ENCODE measurements around the gene RGL3. TPM values are rescaled to one million over a fixed set of nuclear protein-coding genes. Genes with fewer than 3 reads are reported as not detected.
"Not testable (repeated sequence)": the region's sequence is repeated elsewhere in the genome, so short reads cannot be mapped to it uniquely, and the experiment has no call there.

The RGL3 gene
- total and polyA plus RNA-seq, 2 of the 4 experiments (the other 2 are of a cell fraction): 0.18 to 0.62 TPM

DNA sequence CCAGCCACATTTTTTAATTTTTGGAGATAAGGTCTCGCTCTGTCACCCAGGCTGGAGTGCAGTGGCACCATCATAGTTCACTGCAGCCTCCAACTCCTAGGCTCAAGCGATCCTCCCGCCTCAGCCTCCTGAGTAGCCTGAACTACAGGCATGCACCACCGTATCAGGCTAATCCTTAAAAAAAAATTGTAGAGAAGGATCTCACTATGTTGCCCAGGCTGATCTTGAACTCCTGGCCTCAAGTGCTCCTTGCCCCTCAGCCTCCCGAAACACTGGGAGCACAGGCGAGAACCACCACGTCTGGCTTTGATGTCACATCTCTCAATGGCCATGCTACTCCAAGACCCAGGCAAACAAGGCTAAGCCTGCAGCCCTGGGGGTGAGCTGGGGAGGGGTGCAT, 37.5 kb upstream of the RGL3 start:
- TF ChIP-seq POLR2A (IDR thresholded peaks at IDR 0.05; ENCODE audit: low read depth, low read length) (no peak), SMC3 (IDR thresholded peaks at IDR 0.05; ENCODE audit: low read depth, low read length) (no peak), MAZ (IDR thresholded peaks at IDR 0.05; ENCODE audit: borderline replicate concordance, low read depth, low read length) (no peak), NFE2L2 (IDR thresholded peaks at IDR 0.05; ENCODE audit: low read depth, low read length) (no peak)
- CTCF ChIA-PET: no interaction called here
- in situ Hi-C loops (cut with MboI; ENCODE audit: low sequenced_read_pairs) (no loop called here), intact Hi-C loops (cut with micrococcal nuclease) (no loop called here), dilution Hi-C loops (cut with HindIII; ENCODE audit: low sequenced_read_pairs, unreplicated experiment) (no loop called here)
- no peak overlapping the region for H2BK15ac ChIP-seq (ENCODE audit: low read depth, low read length)
- H3K9me1 ChIP-seq (ENCODE audit: insufficient read depth, low read length): no peaks in the 10 kb centered on the region
- H2AK9ac ChIP-seq (replicated peaks; ENCODE audit: low read depth, low read length, poor library complexity): no peak overlapping the region
- no peak overlapping the region for H4K8ac ChIP-seq (ENCODE audit: low read depth in 2 of 2, low read length in 2 of 2)
- no TSS peak for BruUV-seq (replicated peaks)
- H2BK5ac ChIP-seq (ENCODE audit: low read depth, low read length, poor library complexity, severe bottlenecking): no peak overlapping the region
- H3K23ac ChIP-seq (ENCODE audit: low read depth, low read length): no peak overlapping the region
- H2AK5ac ChIP-seq (ENCODE audit: low read depth, low read length): no peak overlapping the region
- no peak overlapping the region for H3K18ac ChIP-seq (ENCODE audit: low read depth, low read length)
- H3K56ac ChIP-seq (ENCODE audit: extremely low read depth, insufficient read depth, low read length): no peak overlapping the region
- WGBS, 2 experiments (ENCODE audit: extremely low coverage in 2 of 2, insufficient read length in 1 of 2): 90% methylated on average over 4 of the region's 7 CpGs; no CpG with 5 or more reads in 1 of the 2 experiments
- no peak overlapping the region for H4K5ac ChIP-seq (ENCODE audit: low read depth, low read length)
- H3K4me3 ChIP-seq (ENCODE audit: insufficient read depth, low read depth, low read length): no peak overlapping the region
- H3K9ac ChIP-seq (ENCODE audit: low read depth, low read length): no peak overlapping the region
- no peaks in the 10 kb centered on the region for H3K9me3 ChIP-seq (ENCODE audit: control insufficient read depth, insufficient read depth, low read length)
- H3K4me2 ChIP-seq (ENCODE audit: low read depth, low read length): no peak overlapping the region
- no peak overlapping the region for H2BK120ac ChIP-seq (ENCODE audit: low read depth, low read length)
- POLR2A ChIA-PET (ENCODE audit: unreplicated experiment): no interaction called here
- no peak overlapping the region for H3K14ac ChIP-seq (replicated peaks; ENCODE audit: low read depth, low read length)
- DNase-seq (no peak), ATAC-seq (ENCODE audit: low read depth) (no peak)
- no peaks in the 10 kb centered on the region for H3K79me1 ChIP-seq (ENCODE audit: low read depth in 1 of 2, low read length in 2 of 2)
- no peaks in the 10 kb centered on the region for H3K36me3 ChIP-seq (ENCODE audit: control insufficient read depth, insufficient read depth, low read length)
- no peak overlapping the region for H3K4ac ChIP-seq (ENCODE audit: low read depth, low read length)
- H4K91ac ChIP-seq (ENCODE audit: insufficient read depth, low read depth, low read length): no peak overlapping the region
- no peak overlapping the region for H2AFZ ChIP-seq (replicated peaks; ENCODE audit: low read length, poor library complexity)
- H3K27ac ChIP-seq (ENCODE audit: insufficient read depth, low read length): no peak overlapping the region
- no peaks in the 10 kb centered on the region; the same call in 1 of the 2 replicates for H3K4me1 ChIP-seq (ENCODE audit: control insufficient read depth, insufficient read depth, low read length)
- H2BK20ac ChIP-seq (ENCODE audit: low read depth, low read length): no peak overlapping the region
- H3K27me3 ChIP-seq (ENCODE audit: control insufficient read depth, insufficient read depth, low read length): no peaks in the 10 kb centered on the region; the same call in 1 of the 2 replicates
- no peaks in the 10 kb centered on the region for H4K20me1 ChIP-seq (ENCODE audit: insufficient read depth, low read length)

DNA sequence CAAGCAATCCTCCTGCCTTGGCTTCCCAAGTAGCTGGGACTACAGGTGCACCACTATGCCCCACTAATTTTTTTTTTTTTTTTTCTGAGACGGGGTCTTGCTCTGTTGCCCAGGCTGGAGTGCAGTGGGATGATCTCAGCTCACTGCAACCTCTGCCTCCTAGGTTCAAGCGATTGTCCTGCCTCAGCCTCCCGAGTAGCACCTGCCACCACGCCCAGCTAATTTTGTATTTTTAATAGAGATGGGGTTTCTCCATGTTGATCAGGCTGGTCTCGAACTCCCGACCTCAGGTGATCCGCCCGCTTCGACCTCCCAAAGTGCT, 36.1 kb upstream of the RGL3 start:
- 92% methylated on average over 5 of the region's 9 CpGs; no CpG with 5 or more reads in 1 of the 2 experiments for WGBS, 2 experiments (ENCODE audit: extremely low coverage in 2 of 2, insufficient read length in 1 of 2)
- H2BK5ac ChIP-seq (ENCODE audit: low read depth, low read length, poor library complexity, severe bottlenecking); H3K23ac ChIP-seq (ENCODE audit: low read depth, low read length); H3K36me3 ChIP-seq (ENCODE audit: control insufficient read depth, insufficient read depth, low read length); H2AFZ ChIP-seq (replicated peaks; ENCODE audit: low read length, poor library complexity); H3K4me2 ChIP-seq (ENCODE audit: low read depth, low read length); H2BK120ac ChIP-seq (ENCODE audit: low read depth, low read length); H4K8ac ChIP-seq (ENCODE audit: low read depth in 2 of 2, low read length in 2 of 2); H3K27me3 ChIP-seq (ENCODE audit: control insufficient read depth, insufficient read depth, low read length); intact Hi-C loops (cut with micrococcal nuclease); BruUV-seq (replicated peaks); H2BK15ac ChIP-seq (ENCODE audit: low read depth, low read length); H4K91ac ChIP-seq (ENCODE audit: insufficient read depth, low read depth, low read length); H3K9me3 ChIP-seq (ENCODE audit: control insufficient read depth, insufficient read depth, low read length); H3K14ac ChIP-seq (replicated peaks; ENCODE audit: low read depth, low read length); dilution Hi-C loops (cut with HindIII; ENCODE audit: low sequenced_read_pairs, unreplicated experiment); DNase-seq; POLR2A ChIA-PET (ENCODE audit: unreplicated experiment); H2AK5ac ChIP-seq (ENCODE audit: low read depth, low read length); H4K20me1 ChIP-seq (ENCODE audit: insufficient read depth, low read length); H3K79me1 ChIP-seq (ENCODE audit: low read depth in 1 of 2, low read length in 2 of 2); H3K56ac ChIP-seq (ENCODE audit: extremely low read depth, insufficient read depth, low read length); in situ Hi-C loops (cut with MboI; ENCODE audit: low sequenced_read_pairs); H3K9me1 ChIP-seq (ENCODE audit: insufficient read depth, low read length); ATAC-seq (ENCODE audit: low read depth); H3K18ac ChIP-seq (ENCODE audit: low read depth, low read length); H3K4me1 ChIP-seq (ENCODE audit: control insufficient read depth, insufficient read depth, low read length); H3K27ac ChIP-seq (ENCODE audit: insufficient read depth, low read length); H3K9ac ChIP-seq (ENCODE audit: low read depth, low read length); H3K4ac ChIP-seq (ENCODE audit: low read depth, low read length); H2AK9ac ChIP-seq (replicated peaks; ENCODE audit: low read depth, low read length, poor library complexity); H3K4me3 ChIP-seq (ENCODE audit: insufficient read depth, low read depth, low read length); H4K5ac ChIP-seq (ENCODE audit: low read depth, low read length); CTCF ChIA-PET; H2BK20ac ChIP-seq (ENCODE audit: low read depth, low read length): not testable (repeated sequence)

All from IMR-90 (cell line).